ENCODE measurements around the gene MCC.

MCC gene

DNA sequence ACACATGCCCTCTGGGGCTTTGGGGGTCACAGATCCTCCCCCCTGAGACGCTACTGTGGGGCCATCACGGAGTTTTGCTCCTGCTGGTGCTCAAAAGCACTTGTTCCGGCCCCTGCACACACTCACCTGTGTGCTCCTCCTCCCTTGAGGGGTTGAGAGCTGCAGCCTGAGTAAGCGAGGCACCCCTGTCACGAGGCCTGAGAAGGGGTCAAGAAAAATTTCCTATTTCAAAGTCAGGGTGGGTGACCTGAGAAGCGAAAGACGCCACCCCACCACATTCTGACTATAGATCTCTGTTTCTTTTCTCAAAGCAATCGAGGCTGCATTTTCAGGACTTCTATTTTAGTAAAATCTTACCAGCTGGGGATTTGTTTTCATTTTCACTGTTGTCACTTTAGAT, 373.2 kb downstream of the MCC start:
- Histone ChIP-seq H3K9me3 (ENCODE audit: insufficient read depth, low read depth, low read length) (peaks cover 4% of the 10 kb centered on the region), H4K91ac (ENCODE audit: low read depth, low read length) (no peak overlapping the region), H3K4me3 (ENCODE audit: low read depth, low read length) (no peak overlapping the region), H2BK120ac (ENCODE audit: insufficient read depth, low read length, poor library complexity) (no peak overlapping the region), H3K36me3 (ENCODE audit: control insufficient read depth in 1 of 2, insufficient read depth in 2 of 2, low read length in 2 of 2) (no peaks in the 10 kb centered on the region), H2AFZ (ENCODE audit: insufficient read depth, low read length, poor library complexity) (no peak overlapping the region), H3K4me1 (ENCODE audit: control insufficient read depth in 1 of 2, insufficient read depth in 2 of 2, low read length in 2 of 2) (peaks cover 9 to 12% of the 10 kb centered on the region in 2 experiments), H3K79me2 (ENCODE audit: control insufficient read depth, insufficient read depth, low read length, poor library complexity) (no peaks in the 10 kb centered on the region), H2BK5ac (ENCODE audit: low read depth, low read length, poor library complexity) (no peak overlapping the region), H4K8ac (ENCODE audit: low read depth, low read length) (no peak overlapping the region), H3K79me1 (ENCODE audit: low read length) (no peaks in the 10 kb centered on the region), H2AK5ac (ENCODE audit: low read length) (no peak overlapping the region), H2BK12ac (ENCODE audit: low read length) (no peak overlapping the region), H3K14ac (ENCODE audit: low read length) (no peak overlapping the region), H3K9ac (ENCODE audit: low read length) (no peak overlapping the region), H3K4ac (ENCODE audit: low read depth, low read length) (no peak overlapping the region), H4K12ac (ENCODE audit: low read depth, low read length) (no peak overlapping the region), H3K23ac (ENCODE audit: low read length) (no peak overlapping the region), H3K4me2 (ENCODE audit: low read length) (no peak overlapping the region), H3K27ac (ENCODE audit: low read depth, low read length) (no peak overlapping the region), H3K27me3 (ENCODE audit: insufficient read depth, low read length) (no peaks in the 10 kb centered on the region), H3K18ac (ENCODE audit: low read length) (no peak overlapping the region)
- WGBS (ENCODE audit: extremely low coverage, insufficient coverage, insufficient read length), result no CpG with 5 or more reads among the region's 8 CpGs
- no peak for DNase-seq

DNA sequence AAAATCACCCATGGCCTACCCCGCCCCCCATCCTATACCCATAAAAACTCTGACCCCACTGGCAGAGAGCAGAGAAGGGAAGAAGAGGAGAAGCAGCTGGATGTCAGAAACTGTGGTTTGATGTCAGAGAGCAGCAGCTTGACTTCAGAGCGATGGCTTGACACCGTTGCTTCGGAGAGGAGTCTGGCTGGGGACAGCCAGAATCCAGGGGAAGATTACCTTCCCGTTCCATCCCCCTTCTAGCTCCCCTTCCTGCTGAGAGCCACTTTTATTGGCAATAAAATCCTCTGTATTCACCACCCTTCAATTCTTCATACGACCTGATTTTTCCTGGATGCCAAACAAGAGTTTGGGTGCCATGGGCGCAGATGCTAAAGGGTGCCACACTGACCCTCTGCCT, 373.7 kb downstream of the MCC start:
- no peak for DNase-seq
- H3K14ac ChIP-seq (ENCODE audit: low read length), result no peak overlapping the region
- peaks cover 9 to 12% of the 10 kb centered on the region in 2 experiments for H3K4me1 ChIP-seq (ENCODE audit: control insufficient read depth in 1 of 2, insufficient read depth in 2 of 2, low read length in 2 of 2)
- no peak overlapping the region for H2BK12ac ChIP-seq (ENCODE audit: low read length)
- H2AFZ ChIP-seq (ENCODE audit: insufficient read depth, low read length, poor library complexity), result no peak overlapping the region
- no peak overlapping the region for H4K12ac ChIP-seq (ENCODE audit: low read depth, low read length)
- H3K4ac ChIP-seq (ENCODE audit: low read depth, low read length), result no peak overlapping the region
- no peak overlapping the region for H3K27ac ChIP-seq (ENCODE audit: low read depth, low read length)
- peaks cover 4% of the 10 kb centered on the region for H3K9me3 ChIP-seq (ENCODE audit: insufficient read depth, low read depth, low read length)
- no peak overlapping the region for H3K23ac ChIP-seq (ENCODE audit: low read length)
- H2BK120ac ChIP-seq (ENCODE audit: insufficient read depth, low read length, poor library complexity), result no peak overlapping the region
- no peak overlapping the region for H3K4me2 ChIP-seq (ENCODE audit: low read length)
- H3K36me3 ChIP-seq (ENCODE audit: control insufficient read depth in 1 of 2, insufficient read depth in 2 of 2, low read length in 2 of 2), result no peaks in the 10 kb centered on the region
- H4K8ac ChIP-seq (ENCODE audit: low read depth, low read length), result no peak overlapping the region
- H3K9ac ChIP-seq (ENCODE audit: low read length), result no peak overlapping the region
- H3K79me2 ChIP-seq (ENCODE audit: control insufficient read depth, insufficient read depth, low read length, poor library complexity), result no peaks in the 10 kb centered on the region
- H3K79me1 ChIP-seq (ENCODE audit: low read length), result no peaks in the 10 kb centered on the region
- WGBS (ENCODE audit: extremely low coverage, insufficient coverage, insufficient read length), result no CpG with 5 or more reads among the region's 7 CpGs
- H2AK5ac ChIP-seq (ENCODE audit: low read length), result no peak overlapping the region
- no peak overlapping the region for H3K4me3 ChIP-seq (ENCODE audit: low read depth, low read length)
- no peak overlapping the region for H4K91ac ChIP-seq (ENCODE audit: low read depth, low read length)
- H3K18ac ChIP-seq (ENCODE audit: low read length), result no peak overlapping the region
- no peaks in the 10 kb centered on the region for H3K27me3 ChIP-seq (ENCODE audit: insufficient read depth, low read length)
- no peak overlapping the region for H2BK5ac ChIP-seq (ENCODE audit: low read depth, low read length, poor library complexity)

GRCh38 chr5:113112435-113112834, 375.8 kb downstream of the MCC start:
- Histone ChIP-seq H3K36me3 (ENCODE audit: control insufficient read depth in 1 of 2, insufficient read depth in 2 of 2, low read length in 2 of 2) (no peaks in the 10 kb centered on the region), H4K8ac (ENCODE audit: low read depth, low read length) (no peak overlapping the region), H3K23ac (ENCODE audit: low read length) (no peak overlapping the region), H2BK5ac (ENCODE audit: low read depth, low read length, poor library complexity) (no peak overlapping the region), H4K12ac (ENCODE audit: low read depth, low read length) (no peak overlapping the region), H3K9me3 (ENCODE audit: insufficient read depth, low read depth, low read length) (peaks cover 4% of the 10 kb centered on the region), H2BK120ac (ENCODE audit: insufficient read depth, low read length, poor library complexity) (no peak overlapping the region), H3K18ac (ENCODE audit: low read length) (no peak overlapping the region), H2AK5ac (ENCODE audit: low read length) (no peak overlapping the region), H3K4ac (ENCODE audit: low read depth, low read length) (no peak overlapping the region), H2BK12ac (ENCODE audit: low read length) (no peak overlapping the region), H3K27ac (ENCODE audit: low read depth, low read length) (no peak overlapping the region), H3K79me1 (ENCODE audit: low read length) (no peaks in the 10 kb centered on the region), H3K27me3 (ENCODE audit: insufficient read depth, low read length) (no peaks in the 10 kb centered on the region), H3K14ac (ENCODE audit: low read length) (no peak overlapping the region), H3K9ac (ENCODE audit: low read length) (no peak overlapping the region), H3K4me1 (ENCODE audit: control insufficient read depth in 1 of 2, insufficient read depth in 2 of 2, low read length in 2 of 2) (no peaks in the 10 kb centered on the region), H2AFZ (ENCODE audit: insufficient read depth, low read length, poor library complexity) (no peak overlapping the region), H4K91ac (ENCODE audit: low read depth, low read length) (no peak overlapping the region), H3K4me3 (ENCODE audit: low read depth, low read length) (no peak overlapping the region), H3K79me2 (ENCODE audit: control insufficient read depth, insufficient read depth, low read length, poor library complexity) (no peaks in the 10 kb centered on the region), H3K4me2 (ENCODE audit: low read length) (no peak overlapping the region)
- no CpG with 5 or more reads among the region's 3 CpGs for WGBS (ENCODE audit: extremely low coverage, insufficient coverage, insufficient read length)
- DNase-seq, result no peak

GRCh38 chr5:113110117-113110516, 378.1 kb downstream of the MCC start:
- no CpG with 5 or more reads among the region's 6 CpGs for WGBS (ENCODE audit: extremely low coverage, insufficient coverage, insufficient read length)
- Histone ChIP-seq H4K8ac (ENCODE audit: low read depth, low read length) (no peak overlapping the region), H3K23ac (ENCODE audit: low read length) (no peak overlapping the region), H3K4me3 (ENCODE audit: low read depth, low read length) (no peak overlapping the region), H3K79me1 (ENCODE audit: low read length) (no peaks in the 10 kb centered on the region), H2BK5ac (ENCODE audit: low read depth, low read length, poor library complexity) (no peak overlapping the region), H3K27me3 (ENCODE audit: insufficient read depth, low read length) (no peaks in the 10 kb centered on the region), H3K4me2 (ENCODE audit: low read length) (no peak overlapping the region), H2BK120ac (ENCODE audit: insufficient read depth, low read length, poor library complexity) (no peak overlapping the region), H3K79me2 (ENCODE audit: control insufficient read depth, insufficient read depth, low read length, poor library complexity) (no peaks in the 10 kb centered on the region), H3K9me3 (ENCODE audit: insufficient read depth, low read depth, low read length) (peaks cover 4% of the 10 kb centered on the region), H3K14ac (ENCODE audit: low read length) (no peak overlapping the region), H4K12ac (ENCODE audit: low read depth, low read length) (no peak overlapping the region), H4K91ac (ENCODE audit: low read depth, low read length) (no peak overlapping the region), H3K4ac (ENCODE audit: low read depth, low read length) (no peak overlapping the region), H3K27ac (ENCODE audit: low read depth, low read length) (no peak overlapping the region), H3K18ac (ENCODE audit: low read length) (no peak overlapping the region), H3K4me1 (ENCODE audit: control insufficient read depth in 1 of 2, insufficient read depth in 2 of 2, low read length in 2 of 2) (no peaks in the 10 kb centered on the region), H2AFZ (ENCODE audit: insufficient read depth, low read length, poor library complexity) (no peak overlapping the region), H3K36me3 (ENCODE audit: control insufficient read depth in 1 of 2, insufficient read depth in 2 of 2, low read length in 2 of 2) (no peaks in the 10 kb centered on the region), H2AK5ac (ENCODE audit: low read length) (no peak overlapping the region), H3K9ac (ENCODE audit: low read length) (no peak overlapping the region), H2BK12ac (ENCODE audit: low read length) (no peak overlapping the region)
- no peak for DNase-seq
